Parathyroid adenoma (tissue), 2 donors: ENCODE results near the gene TDP1.

Experiments used
- H2AFZ ChIP-seq: fragments of 300-600 bp; sonication (generic); one replicate; pipeline ENCODE4 v1.7.0; 2017; ENCODE audit warnings: antibody characterized with exemption, mild to moderate bottlenecking
- H3K27ac ChIP-seq: fragments of 300-600 bp; sonication (generic); one replicate; pipeline ENCODE4 v1.7.0; 2017
- H3K27me3 ChIP-seq: fragments of 300-600 bp; sonication (generic); one replicate; pipeline ENCODE4 v1.7.0; 2017; ENCODE audit warnings: low read length; ENCODE audit not compliant: control insufficient read depth, insufficient read depth
- H3K36me3 ChIP-seq: fragments of 300-600 bp; sonication (generic); one replicate; pipeline ENCODE4 v1.7.0; 2017; ENCODE audit warnings: low read length; ENCODE audit not compliant: control insufficient read depth, insufficient read depth
- H3K4me1 ChIP-seq: fragments of 300-600 bp; sonication (generic); one replicate; pipeline ENCODE4 v1.7.0; 2017; ENCODE audit warnings: control low read depth
- H3K4me2 ChIP-seq: fragments of 300-600 bp; sonication (generic); one replicate; pipeline ENCODE4 v1.7.0; 2017; ENCODE audit warnings: low read length
- H3K4me3 ChIP-seq: fragments of 300-600 bp; sonication (generic); one replicate; pipeline ENCODE4 v1.7.0; 2017; ENCODE audit warnings: low read depth, low read length
- H3K79me2 ChIP-seq: fragments of 300-600 bp; sonication (generic); one replicate; pipeline ENCODE4 v1.7.0; 2017; ENCODE audit warnings: control low read depth
- H3K9ac ChIP-seq: fragments of 300-600 bp; sonication (generic); one replicate; pipeline ENCODE4 v1.7.0; 2017; ENCODE audit warnings: mild to moderate bottlenecking
- H3K9me3 ChIP-seq: fragments of 300-600 bp; sonication (generic); one replicate; pipeline ENCODE4 v1.7.0; 2017; ENCODE audit warnings: low read length; ENCODE audit not compliant: control insufficient read depth
- CTCF ChIP-seq: fragments of 300-600 bp; sonication (generic); IDR thresholded peaks from one replicate; pipeline ENCODE4 v1.7.0; 2017; ENCODE audit warnings: antibody characterized with exemption, mild to moderate bottlenecking
- donor health status: primary hyperparathyroidism.

Gene TDP1

GRCh38 chr14:89915114-89915878 lies 40.4 kb upstream of the TDP1 start:
- Histone ChIP-seq H3K27me3 (no peaks in the 10 kb centered on the region), H3K27ac (no peak overlapping the region)

GRCh38 chr14:89918721-89919120 lies 37.0 kb upstream of the TDP1 start:
- Histone ChIP-seq H3K79me2 (no peaks in the 10 kb centered on the region), H3K4me1 (no peaks in the 10 kb centered on the region), H3K9ac (no peak overlapping the region), H3K4me3 (no peak overlapping the region), H3K27me3 (no peaks in the 10 kb centered on the region), H3K9me3 (no peaks in the 10 kb centered on the region), H3K36me3 (no peaks in the 10 kb centered on the region), H2AFZ (no peak overlapping the region), H3K4me2 (no peak overlapping the region), H3K27ac (no peak overlapping the region)
- TF ChIP-seq CTCF = no peak

More at GRCh38 chr14:89915114-89915878, 40.4 kb upstream of the TDP1 start:
- Histone ChIP-seq H3K4me1 (no peaks in the 10 kb centered on the region), H3K4me2 (peak overlapping the region; percentile 23), H3K9ac (no peak overlapping the region), H3K79me2 (no peaks in the 10 kb centered on the region), H2AFZ (no peak overlapping the region), H3K9me3 (no peaks in the 10 kb centered on the region), H3K36me3 (no peaks in the 10 kb centered on the region), H3K4me3 (no peak overlapping the region)
- peak; percentile 93 for TF ChIP-seq CTCF

- no peaks in the 10 kb centered on the region for H3K9me3 ChIP-seq
- H3K27me3 ChIP-seq = no peaks in the 10 kb centered on the region
- no peak overlapping the region for H3K4me2 ChIP-seq
- H2AFZ ChIP-seq = no peak overlapping the region
- H3K4me3 ChIP-seq = no peak overlapping the region
- H3K79me2 ChIP-seq = no peaks in the 10 kb centered on the region
- H3K9ac ChIP-seq = no peak overlapping the region
- TF ChIP-seq CTCF = no peak
- no peak overlapping the region for H3K27ac ChIP-seq
- no peaks in the 10 kb centered on the region for H3K4me1 ChIP-seq
- no peaks in the 10 kb centered on the region for H3K36me3 ChIP-seq
Observed at GRCh38 chr14:89920056-89920455, 35.7 kb upstream of the TDP1 start.

- Histone ChIP-seq H3K27ac (no peak overlapping the region), H3K4me3 (no peak overlapping the region), H3K4me1 (no peaks in the 10 kb centered on the region), H3K27me3 (no peaks in the 10 kb centered on the region), H3K4me2 (no peak overlapping the region), H3K9ac (no peak overlapping the region), H3K36me3 (no peaks in the 10 kb centered on the region), H3K79me2 (no peaks in the 10 kb centered on the region), H3K9me3 (no peaks in the 10 kb centered on the region), H2AFZ (no peak overlapping the region)
- no peak for TF ChIP-seq CTCF
Observed at GRCh38 chr14:89921346-89921745, 34.4 kb upstream of the TDP1 start.
